Measurements from ENCODE around the gene GRK4.

DNA sequence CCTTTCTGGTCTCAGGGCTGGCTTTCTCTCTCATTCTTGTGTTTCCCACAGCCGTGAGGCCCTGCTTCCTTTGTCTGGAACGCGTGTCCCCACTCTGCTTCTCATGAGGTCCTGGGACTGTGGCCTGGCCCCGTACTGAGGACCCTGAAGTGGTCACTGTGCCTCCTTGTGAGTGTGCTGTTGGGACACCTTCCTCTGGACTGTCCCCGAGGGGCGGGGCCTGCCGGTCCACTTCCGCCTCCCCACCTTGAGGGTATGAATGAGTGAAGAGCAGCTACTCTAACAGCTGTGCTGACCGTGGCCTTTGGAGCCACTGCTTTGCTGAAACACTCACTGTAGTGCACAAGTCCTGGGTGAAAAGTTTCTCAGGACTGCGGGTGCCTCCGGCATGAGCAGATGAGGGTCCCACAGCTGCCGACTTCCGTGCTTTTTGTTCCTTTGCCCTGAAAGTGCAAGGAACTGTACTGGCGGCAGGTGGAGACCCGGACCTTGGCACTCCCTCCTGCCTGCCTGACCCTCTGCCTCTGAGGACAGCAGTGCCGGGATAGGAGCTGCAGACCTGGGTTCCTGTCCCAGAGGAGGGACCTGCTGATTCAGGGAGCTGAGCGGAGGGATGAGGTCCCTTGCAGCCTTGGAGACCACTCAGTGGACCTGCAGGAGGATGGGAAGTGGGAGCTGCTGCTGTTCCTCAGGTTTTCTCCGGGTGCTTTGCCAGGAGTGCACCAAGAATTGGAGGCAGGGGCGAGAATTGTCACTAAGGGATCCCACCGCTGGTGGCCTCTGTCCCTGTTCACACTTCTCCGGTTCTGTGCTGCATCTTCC is 73.0 kb downstream of the GRK4 start:
- TF ChIP-seq POLR2A (IDR thresholded peaks at IDR 0.05): no peak
- TF ChIP-seq CTCF (IDR thresholded peaks at IDR 0.05): no peak
